Gastroesophageal sphincter (tissue), 4 donors: Measurements from ENCODE around the gene MCTP1. TPM values are rescaled to one million over a fixed set of nuclear protein-coding genes. Genes with fewer than 3 reads are reported as not detected.

Experiments
- ATAC-seq: fragments of 150-250 bp; one replicate; pipeline ENCODE4 v1.9.1; 2016; ENCODE audit warnings: mild to moderate bottlenecking, moderate library complexity
- H3K27ac ChIP-seq, 4 donors: fragments of 200-600 bp; sonication (generic) in 3 of 4; 1 replicate in 3 of 4; 2 replicates in 1 of 4; pipeline ENCODE4 v1.5.1; 2016 to 2019
- H3K27me3 ChIP-seq: fragments of 200-600 bp; sonication (generic); one replicate; pipeline ENCODE4 v1.5.1; 2019
- H3K36me3 ChIP-seq, 2 donors: fragments of 200-600 bp; sonication (generic); one replicate each; pipeline ENCODE4 v1.5.1; 2019; ENCODE audit warnings: control low read depth in 1 of 2
- H3K4me1 ChIP-seq, 3 donors: fragments of 200-600 bp; sonication (generic); 1 replicate in 2 of 3; 2 replicates in 1 of 3; pipeline ENCODE4 v1.5.1; 2016 to 2019; ENCODE audit warnings: control low read depth in 2 of 3
- H3K4me3 ChIP-seq, 2 donors: fragments of 200-600 bp; sonication (generic); one replicate each; pipeline ENCODE4 v1.5.1; 2019; ENCODE audit warnings: mild to moderate bottlenecking in 1 of 2, moderate library complexity in 1 of 2
- H3K9me3 ChIP-seq, 3 donors: fragments of 200-600 bp; sonication (generic); one replicate each; pipeline ENCODE4 v1.5.1; 2017 to 2019; ENCODE audit warnings: control low read depth in 2 of 3
- EP300 ChIP-seq: sonication (generic); formaldehyde crosslinking; IDR thresholded peaks from one replicate; pipeline ENCODE4 v1.6.1; 2017; ENCODE audit warnings: antibody characterized with exemption, mild to moderate bottlenecking
- POLR2A ChIP-seq, 2 donors: fragments of 450-650 bp; IDR thresholded peaks; one replicate each; pipeline ENCODE4 v1.6.1; 2017; ENCODE audit warnings: antibody characterized with exemption in 2 of 2, mild to moderate bottlenecking in 2 of 2, moderate library complexity in 1 of 2
- POLR2AphosphoS5 ChIP-seq: sonication (generic); formaldehyde crosslinking; IDR thresholded peaks from one replicate; pipeline ENCODE4 v1.6.1; 2017; ENCODE audit warnings: antibody characterized with exemption
- WGBS, 2 donors: methylation state at CpG; one replicate each; pipeline ENCODE4 v1.1.5; 2018; ENCODE audit warnings: low coverage in 1 of 2; 5-methylcytosine and 5-hydroxymethylcytosine counted together
- total RNA-seq, 4 donors: library from RNA; depleted of rRNA; stranded (reverse); fragments of >200 nt; gene quantifications; one replicate each; pipeline ENCODE4 v1.1.0, GENCODE V29; 2016
- TF ChIP-seq, protein P1 (sequence below), 4 experiments: fragments of 200-600 bp in 2 of 4; fragments of 450-650 bp in 2 of 4; sonication (generic) in 1 of 4; IDR thresholded peaks; one replicate each; pipeline ENCODE4 v1.5.1; 2017 to 2019; ENCODE audit warnings: antibody characterized with exemption in 4 of 4, mild to moderate bottlenecking in 2 of 4, moderate library complexity in 2 of 4

MCTP1 gene
- total RNA-seq, 4 donors from 2014 or later = 13.5 to 57.6 (median 21.9) TPM

DNA sequence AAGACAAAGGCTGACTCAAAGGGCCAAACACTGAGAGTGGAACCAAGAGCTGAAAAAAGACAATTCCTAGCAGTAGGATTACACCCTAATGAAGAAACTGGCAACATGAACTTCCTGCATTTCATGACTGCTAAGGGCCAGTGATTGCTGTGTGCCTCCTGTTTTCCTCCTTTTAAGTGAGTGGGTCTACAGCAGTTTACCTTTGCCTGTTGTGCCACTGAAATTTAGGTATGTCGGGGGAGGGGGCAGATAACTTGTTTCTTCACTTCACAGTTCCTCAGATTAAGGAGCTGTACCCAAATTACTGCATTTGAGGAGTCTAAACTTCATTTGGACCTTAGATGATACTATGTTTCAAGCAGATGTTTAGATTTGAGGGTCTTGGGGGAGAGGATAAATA lies 191.7 kb downstream of the MCTP1 start:
- Histone ChIP-seq H3K4me1 (no peaks in the 10 kb centered on the region), H3K27me3 (no peaks in the 10 kb centered on the region), H3K4me3 (no peak overlapping the region), H3K36me3 (no peaks in the 10 kb centered on the region), H3K27ac (no peak overlapping the region), H3K9me3 (peaks cover 0 to 7% (median 0%) of the 10 kb centered on the region in 3 donors)
- WGBS, 2 donors = 50 to 56% methylated on average over 1 of the region's 1 CpG
- no peak for ATAC-seq
- TF ChIP-seq POLR2AphosphoS5 = no peak

GRCh38 chr5:95090774-95091173 lies 194.1 kb downstream of the MCTP1 start:
- ATAC-seq = no peak
- WGBS, 2 donors = 88 to 93% methylated on average over 2 of the region's 2 CpGs
- TF ChIP-seq EP300 = no peak
- TF ChIP-seq, protein P1, sequence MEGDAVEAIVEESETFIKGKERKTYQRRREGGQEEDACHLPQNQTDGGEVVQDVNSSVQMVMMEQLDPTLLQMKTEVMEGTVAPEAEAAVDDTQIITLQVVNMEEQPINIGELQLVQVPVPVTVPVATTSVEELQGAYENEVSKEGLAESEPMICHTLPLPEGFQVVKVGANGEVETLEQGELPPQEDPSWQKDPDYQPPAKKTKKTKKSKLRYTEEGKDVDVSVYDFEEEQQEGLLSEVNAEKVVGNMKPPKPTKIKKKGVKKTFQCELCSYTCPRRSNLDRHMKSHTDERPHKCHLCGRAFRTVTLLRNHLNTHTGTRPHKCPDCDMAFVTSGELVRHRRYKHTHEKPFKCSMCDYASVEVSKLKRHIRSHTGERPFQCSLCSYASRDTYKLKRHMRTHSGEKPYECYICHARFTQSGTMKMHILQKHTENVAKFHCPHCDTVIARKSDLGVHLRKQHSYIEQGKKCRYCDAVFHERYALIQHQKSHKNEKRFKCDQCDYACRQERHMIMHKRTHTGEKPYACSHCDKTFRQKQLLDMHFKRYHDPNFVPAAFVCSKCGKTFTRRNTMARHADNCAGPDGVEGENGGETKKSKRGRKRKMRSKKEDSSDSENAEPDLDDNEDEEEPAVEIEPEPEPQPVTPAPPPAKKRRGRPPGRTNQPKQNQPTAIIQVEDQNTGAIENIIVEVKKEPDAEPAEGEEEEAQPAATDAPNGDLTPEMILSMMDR (IDR thresholded peaks at IDR 0.05) = no peak
- TF ChIP-seq POLR2A (IDR thresholded peaks at IDR 0.05) = no peak
- no peak for TF ChIP-seq POLR2AphosphoS5
- Histone ChIP-seq H3K9me3 (peaks cover 0 to 7% (median 0%) of the 10 kb centered on the region in 3 donors), H3K4me3 (no peak overlapping the region), H3K27me3 (no peaks in the 10 kb centered on the region), H3K36me3 (no peaks in the 10 kb centered on the region), H3K27ac (no peak overlapping the region), H3K4me1 (no peaks in the 10 kb centered on the region)

DNA sequence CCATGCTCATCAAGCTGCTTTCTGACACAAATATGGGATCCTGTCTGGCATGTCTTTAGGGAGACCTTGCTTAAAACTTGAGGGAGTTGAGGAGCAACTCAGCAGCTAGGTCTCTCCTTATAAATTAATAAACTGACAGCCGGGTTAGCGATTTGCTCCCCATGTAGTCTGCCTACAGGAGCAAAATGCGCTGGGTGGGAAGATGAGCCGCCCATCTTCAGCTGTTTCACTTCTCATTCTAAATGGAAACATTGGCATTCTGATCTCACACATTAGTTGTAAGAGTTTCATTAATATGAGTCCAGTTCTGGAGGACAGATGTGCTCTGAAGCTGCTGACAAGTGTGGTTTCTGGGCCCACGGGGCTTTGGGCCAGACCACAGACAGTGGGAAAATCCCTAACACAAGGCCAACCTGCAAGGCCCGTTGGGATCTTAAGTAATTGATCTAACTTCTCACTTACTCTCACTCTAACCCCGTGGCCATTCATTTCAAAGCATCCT lies 197.0 kb downstream of the MCTP1 start:
- Histone ChIP-seq H3K27ac (no peak overlapping the region), H3K9me3 (peaks cover 0 to 7% (median 0%) of the 10 kb centered on the region in 3 donors), H3K4me3 (no peak overlapping the region), H3K36me3 (no peaks in the 10 kb centered on the region), H3K27me3 (no peaks in the 10 kb centered on the region), H3K4me1 (no peaks in the 10 kb centered on the region)
- 69 to 83% methylated on average over 5 to 7 of the region's 7 CpGs for WGBS, 2 donors
- TF ChIP-seq POLR2AphosphoS5 (no peak), EP300 (no peak), POLR2A (IDR thresholded peaks at IDR 0.05) (no peak)
- TF ChIP-seq, protein P1 (IDR thresholded peaks at IDR 0.05) = no peak
- peak; percentile 31 for ATAC-seq

DNA sequence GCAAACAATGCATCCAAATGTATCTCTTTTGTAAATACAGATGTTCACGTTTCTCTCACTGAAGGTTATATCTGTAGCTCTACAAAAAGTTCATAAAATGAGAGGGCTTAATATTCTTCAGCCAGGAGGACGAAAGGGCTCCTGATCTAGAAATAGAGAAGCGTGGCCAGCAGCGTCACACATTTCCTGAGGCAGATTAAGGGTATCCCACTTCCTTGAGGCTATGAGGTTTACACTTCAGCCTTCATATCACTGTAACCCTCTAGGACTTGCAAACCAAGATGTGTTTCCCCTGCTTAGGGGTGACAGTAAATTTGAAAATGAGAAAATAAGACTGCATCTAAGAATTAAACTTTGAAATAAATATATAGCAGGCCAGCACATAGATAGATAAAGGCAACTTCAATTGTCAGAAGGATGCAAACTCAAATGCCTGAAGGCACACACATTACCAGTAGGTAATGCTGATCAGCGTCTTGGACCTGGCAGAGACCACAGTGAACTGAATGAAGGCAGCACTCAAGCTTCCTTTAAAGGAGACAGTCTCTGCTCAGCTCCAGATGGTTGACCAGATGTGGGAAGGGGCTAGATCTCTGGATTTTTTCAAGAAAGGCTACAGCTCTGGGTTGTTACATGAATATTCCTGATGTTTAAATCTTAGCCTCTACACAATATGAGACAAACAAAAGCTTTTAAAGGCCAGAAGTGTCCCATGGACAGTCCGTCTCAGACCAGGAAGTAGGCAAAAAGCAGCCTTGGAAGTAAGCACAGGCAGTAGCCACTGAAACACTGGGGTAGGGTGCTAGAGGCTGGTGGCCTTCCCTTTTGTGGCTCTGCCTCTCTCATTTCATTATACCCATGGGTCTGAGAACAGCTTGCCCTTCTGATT lies 197.7 kb downstream of the MCTP1 start:
- 60 to 62% methylated on average over 5 to 6 of the region's 6 CpGs for WGBS, 2 donors
- H3K4me3 ChIP-seq = no peak overlapping the region
- H3K36me3 ChIP-seq = no peaks in the 10 kb centered on the region
- H3K9me3 ChIP-seq = peaks cover 0 to 7% (median 0%) of the 10 kb centered on the region in 3 donors
- no peak for TF ChIP-seq POLR2AphosphoS5
- no peak for TF ChIP-seq EP300
- TF ChIP-seq POLR2A (IDR thresholded peaks at IDR 0.05) = no peak
- TF ChIP-seq, protein P1 (IDR thresholded peaks at IDR 0.05) = no peak
- H3K27me3 ChIP-seq = no peaks in the 10 kb centered on the region
- H3K27ac ChIP-seq = no peak overlapping the region
- ATAC-seq = peak; percentile 25
- no peaks in the 10 kb centered on the region for H3K4me1 ChIP-seq

DNA sequence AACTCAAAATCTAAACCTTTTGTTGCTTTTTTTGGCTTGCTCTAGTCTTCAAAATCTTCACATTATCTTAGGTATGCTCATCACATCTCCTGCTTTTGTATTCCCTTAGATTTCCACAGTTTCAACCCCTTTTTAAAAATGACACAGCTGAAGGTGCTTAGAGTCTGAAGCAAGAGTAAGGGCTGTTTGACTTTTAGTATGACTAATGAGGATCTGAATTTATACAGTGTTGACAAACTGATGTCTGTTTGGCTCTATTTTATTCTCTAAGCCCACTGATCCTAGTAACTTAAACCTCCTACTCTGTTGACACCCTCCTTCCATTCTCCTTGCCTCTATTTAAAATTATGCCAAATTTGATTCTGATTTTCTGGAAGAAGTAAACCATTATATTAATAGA lies 200.1 kb downstream of the MCTP1 start:
- Histone ChIP-seq H3K4me1 (no peaks in the 10 kb centered on the region), H3K36me3 (no peaks in the 10 kb centered on the region), H3K9me3 (no peaks in the 10 kb centered on the region), H3K27ac (no peak overlapping the region), H3K27me3 (no peaks in the 10 kb centered on the region), H3K4me3 (no peak overlapping the region)
- no peak for ATAC-seq
- TF ChIP-seq POLR2A (IDR thresholded peaks at IDR 0.05) (no peak), EP300 (no peak), POLR2AphosphoS5 (no peak)
- TF ChIP-seq, protein P1 (IDR thresholded peaks at IDR 0.05) = no peak
